Occipital lobe (tissue), 2 donors: ENCODE measurements around the gene CASP8. TPM values are rescaled to one million over a fixed set of nuclear protein-coding genes. Genes with fewer than 3 reads are reported as not detected.

Experiments used
- DNase-seq: peaks from one replicate; lab custom pipeline; 2025; lab: John Stamatoyannopoulos, UW
- total RNA-seq: library from RNA; depleted of rRNA; stranded (reverse); fragments of >200 nt; gene quantifications from one replicate; pipeline ENCODE4 v1.2.3, GENCODE V29; 2014

Gene CASP8
- total RNA-seq, 1 donor from 2014 or later = 2.2 TPM

DNA sequence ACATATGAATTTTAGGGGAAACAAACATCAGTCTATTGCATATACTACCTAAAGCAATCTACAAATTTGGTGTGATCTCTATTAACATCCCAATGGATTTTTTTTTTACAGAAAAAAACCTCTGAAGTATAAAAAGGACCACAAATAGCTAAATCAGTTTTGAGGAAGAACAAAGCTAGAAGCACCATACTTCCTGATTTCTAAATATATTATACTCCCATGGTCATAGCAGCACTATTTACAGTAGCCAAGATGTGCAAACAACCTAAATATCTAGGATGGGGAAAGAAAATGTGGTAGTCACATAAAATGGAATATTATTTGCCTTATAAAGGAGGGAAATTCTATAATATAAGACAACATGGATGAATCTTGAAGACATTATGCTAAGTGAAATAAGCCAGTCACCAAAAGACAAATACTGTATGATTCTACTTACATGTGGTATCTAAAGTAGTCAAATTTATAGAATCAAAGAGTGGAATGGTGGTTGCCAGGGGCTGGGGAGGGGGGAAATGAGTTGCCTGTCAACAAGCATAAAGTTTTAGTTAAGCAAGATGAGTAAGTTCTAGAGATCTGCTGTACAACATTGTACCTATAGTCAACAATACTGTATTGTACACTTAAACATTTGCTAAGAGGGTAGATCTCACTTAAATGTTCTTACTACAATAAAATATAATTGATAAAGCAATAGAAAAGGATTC, 17.6 kb upstream of the CASP8 start:
- DNase-seq = no peak

DNA sequence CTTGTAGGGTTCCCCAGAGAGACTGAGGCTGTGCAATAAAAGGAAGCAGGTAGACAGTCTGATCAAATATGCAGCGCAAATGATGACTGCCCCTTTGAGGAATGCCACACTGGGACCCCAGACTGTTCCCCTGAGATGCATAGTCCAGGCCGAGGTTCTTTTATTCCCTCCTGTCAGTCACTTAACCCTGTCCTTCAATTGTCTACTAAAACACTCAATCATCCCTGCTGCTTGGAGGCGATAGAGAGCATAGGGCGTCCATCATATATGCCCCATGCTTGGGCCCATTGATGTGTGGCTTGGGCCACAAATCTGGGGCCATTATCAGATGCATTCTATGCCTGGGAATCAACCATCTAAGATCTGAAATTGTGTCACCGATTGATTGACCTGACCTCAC, 15.5 kb upstream of the CASP8 start:
- no peak for DNase-seq

- no peak for DNase-seq
These were observed 14.1 kb upstream of the CASP8 start for GRCh38 chr2:201246280-201246679.

- no peak for DNase-seq
These were observed 12.0 kb upstream of the CASP8 start for GRCh38 chr2:201248288-201248844.

GRCh38 chr2:201249889-201250288, 10.4 kb upstream of the CASP8 start:
- DNase-seq = no peak

DNA sequence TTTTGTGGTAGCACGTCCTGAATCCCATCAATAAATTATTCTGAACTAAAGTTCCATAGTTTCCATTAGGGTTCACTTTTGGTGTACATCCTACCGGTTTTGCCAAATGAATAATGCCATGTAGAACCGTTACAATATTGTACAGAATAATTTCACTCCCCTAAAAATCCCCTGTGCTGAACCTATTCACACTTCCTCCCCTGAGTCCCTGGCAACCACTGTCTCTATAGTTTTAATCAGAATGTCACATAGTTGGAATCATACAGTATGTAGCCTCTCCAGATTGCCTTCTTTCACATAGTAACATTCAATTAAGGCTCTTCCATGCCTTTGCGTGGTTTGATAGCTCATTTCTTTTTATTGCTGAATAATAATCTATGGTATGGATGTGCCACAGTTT, 9.6 kb upstream of the CASP8 start:
- no peak for DNase-seq

DNA sequence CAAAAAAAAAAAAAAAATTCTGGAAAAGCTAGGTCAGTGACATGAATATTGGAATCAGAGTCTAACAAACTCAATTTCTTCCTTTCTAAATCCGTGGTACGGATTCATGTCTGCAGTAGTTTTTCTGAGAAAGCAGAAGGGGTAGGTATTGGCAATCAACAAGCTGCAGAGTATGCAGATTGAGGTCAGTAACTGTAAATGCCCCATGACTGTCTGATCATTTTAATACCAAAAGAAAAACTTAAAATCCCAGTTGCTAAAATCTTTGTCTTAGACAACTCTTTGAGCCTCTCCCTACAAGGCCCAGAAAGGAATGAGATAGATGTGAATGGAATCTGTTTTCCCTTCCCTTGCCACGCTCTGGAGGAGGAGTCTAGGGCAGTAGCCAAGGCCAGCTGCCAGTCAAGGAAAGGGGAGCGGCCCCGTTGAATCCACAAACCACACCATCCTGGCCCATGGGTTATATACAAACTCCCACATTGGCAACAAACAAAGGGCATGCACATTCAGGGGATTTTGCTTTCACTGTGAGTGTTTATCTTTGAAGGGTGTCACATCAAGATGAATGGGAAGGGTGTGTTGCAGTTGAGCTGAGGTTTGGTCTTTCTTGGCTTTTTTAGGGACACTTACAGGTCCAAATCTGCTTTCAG, 6.1 kb upstream of the CASP8 start:
- no peak for DNase-seq

DNA sequence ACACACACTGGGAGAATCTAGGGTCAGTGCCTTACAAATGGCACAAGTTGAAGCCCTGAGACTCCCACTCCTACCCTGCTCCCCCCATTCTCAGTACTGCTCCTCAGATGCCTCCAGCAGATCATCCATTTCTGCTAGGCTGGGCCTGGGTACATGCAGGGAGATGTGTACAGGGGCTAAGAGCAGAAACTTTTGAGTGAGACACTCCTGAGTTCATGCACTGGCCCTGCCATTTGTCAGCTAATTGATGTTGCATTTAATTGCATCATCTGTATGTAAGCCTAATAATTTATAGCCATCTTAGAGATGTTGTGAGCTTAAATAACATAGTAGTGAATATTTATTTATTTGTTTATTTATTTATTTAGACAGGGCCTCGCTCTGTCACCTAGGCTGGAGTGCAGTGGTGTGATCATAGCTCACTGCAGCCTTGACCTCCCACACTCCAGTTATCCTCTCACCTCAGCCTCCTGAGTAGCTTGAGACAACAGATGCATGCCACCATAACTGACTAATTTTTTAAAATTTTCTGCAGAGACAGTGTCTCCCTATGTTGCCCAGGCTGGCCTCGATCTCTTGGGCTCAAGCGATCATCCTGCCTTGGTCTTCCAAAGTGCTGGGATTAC, 4.8 kb upstream of the CASP8 start:
- no peak for DNase-seq

GRCh38 chr2:201256082-201256481, 4.3 kb upstream of the CASP8 start:
- no peak for DNase-seq

GRCh38 chr2:201257381-201257955, 2.9 kb upstream of the CASP8 start:
- DNase-seq = no peak

DNA sequence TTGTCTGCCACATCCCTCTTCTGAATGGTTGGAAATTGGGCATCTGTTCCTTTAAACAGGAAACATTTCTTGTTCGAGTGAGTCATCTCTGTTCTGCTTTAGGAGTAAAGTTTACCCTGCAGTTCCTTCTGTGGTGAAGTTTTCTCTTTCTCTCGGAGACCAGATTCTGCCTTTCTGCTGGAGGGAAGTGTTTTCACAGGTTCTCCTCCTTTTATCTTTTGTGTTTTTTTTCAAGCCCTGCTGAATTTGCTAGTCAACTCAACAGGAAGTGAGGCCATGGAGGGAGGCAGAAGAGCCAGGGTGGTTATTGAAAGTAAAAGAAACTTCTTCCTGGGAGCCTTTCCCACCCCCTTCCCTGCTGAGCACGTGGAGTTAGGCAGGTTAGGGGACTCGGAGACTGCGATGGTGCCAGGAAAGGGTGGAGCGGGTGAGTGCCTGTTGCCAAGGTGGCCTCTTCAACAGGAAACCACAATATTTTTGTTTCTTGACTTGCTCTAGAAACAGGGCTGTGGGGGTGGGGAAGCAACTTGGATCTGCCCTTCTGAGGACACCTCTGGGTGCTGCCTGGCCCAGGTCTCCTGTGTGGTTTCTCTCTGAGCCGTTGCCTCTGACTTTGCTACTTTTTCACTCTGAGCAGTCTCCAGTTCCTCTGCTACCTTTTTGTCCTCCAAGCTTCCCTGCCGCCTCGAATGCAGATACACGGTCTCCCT, 2.2 kb upstream of the CASP8 start:
- no peak for DNase-seq

- DNase-seq = no peak
These were observed 1.4 kb upstream of the CASP8 start for GRCh38 chr2:201258666-201259615.

GRCh38 chr2:201261471-201261870, 1.1 kb downstream of the CASP8 start:
- no peak for DNase-seq

DNA sequence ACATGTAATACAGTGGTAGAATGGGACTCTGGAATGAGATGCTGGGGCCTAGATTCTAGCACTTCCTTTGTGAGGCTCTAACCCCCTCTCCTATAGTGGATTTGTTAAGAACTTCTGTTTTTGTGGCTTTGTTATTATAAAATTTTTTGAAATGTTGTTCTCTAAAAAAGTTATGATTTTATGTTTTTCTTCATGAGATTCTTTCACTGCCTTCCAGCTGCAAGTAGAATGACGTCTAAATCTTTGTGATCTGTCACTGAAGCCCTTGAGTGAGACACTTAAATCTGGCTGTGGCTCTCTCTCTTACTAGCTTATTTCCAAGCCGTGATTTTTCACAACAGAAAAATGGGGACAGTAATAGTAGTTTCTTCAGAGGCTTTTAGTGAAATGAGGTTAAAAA, 1.6 kb downstream of the CASP8 start:
- no peak for DNase-seq

DNA sequence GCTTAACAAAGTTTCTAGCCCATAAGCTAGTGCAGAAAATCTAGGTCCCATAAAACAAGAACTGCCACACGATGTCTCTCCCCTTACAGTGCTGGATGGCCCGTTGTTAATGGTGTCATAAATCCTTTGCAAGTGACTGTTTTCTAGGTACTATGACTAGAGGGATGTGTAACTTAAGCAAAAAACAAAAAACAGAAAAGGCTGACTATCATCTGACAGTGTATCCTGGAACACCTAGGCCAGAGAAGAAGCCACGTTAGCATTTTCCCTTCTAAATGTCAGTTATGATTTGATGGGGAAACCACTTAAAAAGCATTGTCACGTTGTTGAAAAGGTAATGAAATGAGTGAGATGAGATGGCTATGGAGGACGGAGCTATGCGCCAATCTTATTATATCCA, 2.4 kb downstream of the CASP8 start:
- DNase-seq = no peak

DNA sequence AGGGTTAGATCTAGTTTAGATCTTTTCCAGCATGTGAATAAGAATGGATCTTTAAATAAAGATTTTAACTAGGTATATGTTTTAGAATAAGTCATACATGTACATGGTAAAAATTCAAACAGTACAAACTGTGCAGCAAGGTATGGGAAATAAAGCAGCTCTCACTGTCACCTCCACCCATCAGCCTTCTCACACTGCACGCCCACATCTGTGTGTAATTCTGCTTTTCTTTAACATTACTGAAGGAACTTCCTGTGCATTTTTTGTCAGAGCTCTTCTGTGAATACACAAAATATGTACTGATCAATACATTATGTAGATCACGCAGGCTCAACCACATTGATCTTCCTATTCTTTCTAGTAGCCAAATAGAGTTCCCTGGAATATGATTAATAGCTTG, 3.4 kb downstream of the CASP8 start:
- DNase-seq = no peak

GRCh38 chr2:201264472-201265173, 4.3 kb downstream of the CASP8 start:
- DNase-seq = no peak

- no peak for DNase-seq
These were observed 6.3 kb downstream of the CASP8 start for GRCh38 chr2:201266629-201267028.

DNA sequence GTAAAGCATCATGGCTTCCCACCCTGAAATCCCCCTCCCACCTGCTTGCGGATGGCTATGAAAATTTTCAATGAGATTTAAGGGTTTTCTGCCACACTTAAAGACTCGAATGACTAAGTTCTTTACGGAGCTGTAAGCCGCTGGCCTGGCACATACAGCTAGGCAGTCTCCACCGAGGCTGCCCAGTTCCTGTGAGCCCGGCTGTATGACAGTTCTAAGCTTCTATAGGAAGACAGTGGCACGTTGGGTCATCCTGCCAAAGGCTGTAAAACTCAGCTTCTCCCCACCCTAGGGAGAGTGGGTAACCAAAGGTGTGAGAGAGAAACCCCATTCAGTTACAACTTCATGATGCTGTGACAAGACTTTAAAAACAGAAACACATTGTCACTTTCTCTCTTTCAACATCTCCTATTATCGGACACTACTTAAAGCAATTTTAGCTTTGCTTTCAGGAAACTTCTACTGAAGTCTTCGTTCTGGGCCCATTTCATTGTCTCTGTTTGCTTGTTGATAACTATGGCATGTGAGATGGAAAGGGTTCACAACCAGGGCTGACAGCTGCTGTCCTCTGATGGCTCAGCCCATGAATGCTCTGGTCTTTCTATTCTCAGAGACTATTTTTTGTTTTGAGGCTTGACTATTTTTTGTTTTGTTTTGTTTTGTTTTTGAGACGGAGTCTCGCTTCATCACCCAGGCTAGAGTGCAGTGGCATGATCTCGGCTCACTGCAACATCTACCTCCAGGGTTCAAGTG, 7.1 kb downstream of the CASP8 start:
- DNase-seq = no peak
